A549 (cell line): ENCODE data around the gene SLC25A48. TPM values are rescaled to one million over a fixed set of nuclear protein-coding genes. Genes with fewer than 3 reads are reported as not detected.

Experiments
- ATAC-seq, 2 experiments: fragments of 200-7000 bp in 1 of 2; fragments of >200 bp in 1 of 2; cut with Nextera tagmentation in 1 of 2; cut with Tn5 transposase in 1 of 2; 3 replicates each; pipeline versions ENCODE4 v1.8.0 to v1.9.1; 2018 to 2020; ENCODE audit warnings: mild to moderate bottlenecking in 1 of 2, moderate library complexity in 1 of 2
- CTCF ChIA-PET: fragments of 300-600 bp; sonication (Branson Sonifier 250); formaldehyde crosslinking; extraction: SDS; loops from one replicate; lab custom pipeline; 2021; ENCODE audit warnings: antibody characterized with exemption, inconsistent platforms; lab: Yijun Ruan, JAX
- POLR2A ChIA-PET: fragments of 350-600 bp; formaldehyde crosslinking; extraction: SDS; loops from one replicate; lab custom pipeline; 2021; ENCODE audit warnings: antibody characterized with exemption, inconsistent platforms; lab: Yijun Ruan, JAX
- DNase-seq, 2 experiments: peaks; one replicate each; pipeline versions ENCODE4 v3.0.0 to v3.0.0-alpha.2; 2011 to 2016; ENCODE audit warnings: low read depth in 1 of 2, low spot score in 1 of 2
- FAIRE-seq: peaks from 2 replicates; lab custom pipeline; 2011; peaks lifted over from hg19 to GRCh38; lab: Jason Lieb, UNC
- H3K27ac ChIP-seq, 2 experiments: fragments of >200 bp; sonication (Bioruptor Twin); formaldehyde crosslinking; 3 replicates each; pipeline ENCODE4 v1.5.1; 2016 to 2017
- H3K4me1 ChIP-seq: fragments of >200 bp; sonication (Bioruptor Twin); formaldehyde crosslinking; 3 replicates; pipeline ENCODE4 v1.6.1; 2016
- H3K4me2 ChIP-seq: fragments of >200 bp; sonication (Bioruptor Twin); formaldehyde crosslinking; 3 replicates; pipeline ENCODE4 v1.6.1; 2016
- H3K4me3 ChIP-seq: fragments of >200 bp; sonication (Bioruptor Twin); formaldehyde crosslinking; 3 replicates; pipeline ENCODE4 v1.5.1; 2016
- H3K9me3 ChIP-seq: fragments of >200 bp; sonication (Bioruptor Twin); formaldehyde crosslinking; 3 replicates; pipeline ENCODE4 v1.6.1; 2016
- CHD2 ChIP-seq: fragments of 150-350 bp; IDR thresholded peaks from 2 replicates; pipeline ENCODE4 v1.6.1; 2014; ENCODE audit warnings: low read length; ENCODE audit not compliant: partially characterized antibody
- CTCF ChIP-seq: fragments of >200 bp; sonication (Bioruptor Twin); formaldehyde crosslinking; IDR thresholded peaks from 3 replicates; pipeline ENCODE4 v1.5.1; 2016
- E2F6 ChIP-seq: IDR thresholded peaks from 2 replicates; pipeline ENCODE4 v1.6.1; 2012; ENCODE audit warnings: low read depth, borderline replicate concordance
- EHF ChIP-seq: fragments of 250-450 bp; sonication (Bioruptor Pico); IDR thresholded peaks from 2 replicates; pipeline ENCODE4 v1.5.0; 2020; ENCODE audit warnings: mild to moderate bottlenecking
- ELK1 ChIP-seq: fragments of 150-350 bp; IDR thresholded peaks from 2 replicates; pipeline ENCODE4 v1.6.1; 2014; ENCODE audit warnings: low read depth, mild to moderate bottlenecking, low read length
- FOSB ChIP-seq: fragments of 250-450 bp; sonication (Bioruptor Pico); IDR thresholded peaks from 2 replicates; pipeline ENCODE4 v1.5.0; 2020; ENCODE audit warnings: mild to moderate bottlenecking, moderate library complexity
- FOSL2 ChIP-seq, 2 experiments: fragments of 450-650 bp in 1 of 2; fragments of >200 bp in 1 of 2; sonication (Bioruptor Twin) in 1 of 2; formaldehyde crosslinking; IDR thresholded peaks; 2 replicates each; pipeline versions ENCODE4 v1.5.0 to v1.6.1; 2016 to 2020; ENCODE audit warnings: mild to moderate bottlenecking in 1 of 2, moderate library complexity in 1 of 2
- MAX ChIP-seq: IDR thresholded peaks from 2 replicates; pipeline ENCODE4 v1.6.1; 2012
- NFE2L2 ChIP-seq: fragments of 150-350 bp; conservative IDR thresholded peaks from 2 replicates; pipeline ENCODE4 v1.6.1; 2014; ENCODE audit warnings: low read length
- PHF8 ChIP-seq: fragments of 200-600 bp; sonication (generic); IDR thresholded peaks from 2 replicates; pipeline ENCODE4 v1.6.1; 2016; ENCODE audit warnings: low read depth, mild to moderate bottlenecking, antibody characterized with exemption, moderate library complexity, borderline replicate concordance
- POLR2AphosphoS2 ChIP-seq: conservative IDR thresholded peaks from 2 replicates; pipeline ENCODE4 v1.6.1; 2012; ENCODE audit warnings: low read length, improper control_type of control experiment, inconsistent platforms
- RAD21 ChIP-seq, 2 experiments: fragments of >200 bp in 1 of 2; sonication (Bioruptor Twin) in 1 of 2; formaldehyde crosslinking in 1 of 2; IDR thresholded peaks in 1 of 2; conservative IDR thresholded peaks in 1 of 2; 2 replicates in 1 of 2; 3 replicates in 1 of 2; pipeline ENCODE4 v1.6.1; 2012 to 2018; ENCODE audit warnings: inconsistent platforms in 1 of 2
- RNF2 ChIP-seq: fragments of 200-600 bp; sonication (generic); IDR thresholded peaks from 2 replicates; pipeline ENCODE4 v1.6.1; 2016; ENCODE audit warnings: low read depth, mild to moderate bottlenecking, antibody characterized with exemption, moderate library complexity, borderline replicate concordance
- SMC3 ChIP-seq: fragments of >200 bp; sonication (Bioruptor Twin); formaldehyde crosslinking; IDR thresholded peaks from 3 replicates; pipeline ENCODE4 v1.6.1; 2018; ENCODE audit warnings: inconsistent platforms
- ZC3H11A ChIP-seq: fragments of 450-650 bp; IDR thresholded peaks from 2 replicates; pipeline ENCODE4 v1.6.1; 2014; ENCODE audit warnings: antibody characterized with exemption, mild to moderate bottlenecking
- WGBS: methylation state at CpG from one replicate; pipeline ENCODE4 v1.1.6; 2017; ENCODE audit errors: missing lambda C conversion rate; 5-methylcytosine and 5-hydroxymethylcytosine counted together
- polyA minus RNA-seq: library from RNA; depleted of rRNA, polyadenylated mRNA; stranded (reverse); fragments of >200 nt; gene quantifications from 2 replicates; pipeline ENCODE4 v1.2.3, GENCODE V29; 2011; rRNA and poly(A)+ RNA removed
- polyA plus RNA-seq, 4 experiments: library from polyadenylated mRNA; depleted of rRNA in 3 of 4; stranded (reverse); fragments of >200 nt; fragmentation: RNase III in 1 of 4; extraction: RNeasy Plus Mini Kit Qiagen cat#74134 plus additional on column Dnase treatment in 1 of 4; gene quantifications; 2 replicates in 3 of 4; 3 replicates in 1 of 4; pipeline ENCODE4 v1.2.3, GENCODE V29; 2011 to 2017

Gene SLC25A48
- polyA plus RNA-seq (2011; rRNA removed) (not detected in 2 replicates), polyA plus RNA-seq (2017; fragmentation: RNase III; extraction: RNeasy Plus Mini Kit Qiagen cat#74134 plus additional on column Dnase treatment) (0.18 to 0.30 TPM (median 0.29 TPM) in 3 replicates), polyA minus RNA-seq (not detected in 2 replicates)
- polyA plus RNA-seq (2012; cell fraction: cytosol; rRNA removed), result 0.07 and 0.12 TPM in 2 replicates
- 0.07 TPM in 1 of 2 replicates, not detected in the other for polyA plus RNA-seq (2012; cell fraction: nucleus; rRNA removed)

GRCh38 chr5:135834639-135835529 lies at the start of gene SLC25A48:
Gene SLC25A48, plus strand, starts transcription at chr5:135834663. Its CDS starts 185 bp downstream, at chr5:135834848.
- H3K4me2 ChIP-seq, result peak within 1 kb of the TSS; percentile 86
- FAIRE-seq (no peak), ATAC-seq (peak; percentile 54 to 90), DNase-seq (peak; percentile 75 to 87)
- CTCF ChIA-PET, result interaction anchor here (0.6 to 8.6 kb wide), 27 partner anchors 8 to 404 kb away, joined by 3 to 105 read pairs (median 4); no protein-coding TSS in a partner anchor
- POLR2A ChIA-PET, result interaction anchor here (0.6 kb wide), 1 partner anchor 205 kb away, joined by 8 read pairs; no protein-coding TSS in a partner anchor
- H3K9me3 ChIP-seq, result peaks cover 14% of the 10 kb centered on the region
- TF ChIP-seq E2F6 (peak; percentile 64; the same call in 1 of the 2 replicates), RNF2 (peak; percentile 54; the same call in 1 of the 2 replicates), MAX (peak; percentile 28; the same call in 1 of the 2 replicates), CTCF (peak; percentile 56), FOSL2 (IDR thresholded peaks at IDR 0.05) (no peak), FOSL2 (CRISPR knock-in tag; IDR thresholded peaks at IDR 0.05) (no peak), PHF8 (no peak), EHF (no peak), SMC3 (peak; percentile 17; the same call in 1 of the 3 replicates), RAD21 (conservative IDR thresholded peaks at IDR 0.05 in 1 of 2, IDR thresholded peaks at IDR 0.05 in 1 of 2) (peak; percentile 13 to 35; a peak in 1 of 5 replicates)
- peak within 1 kb of the TSS; percentile 47 for H3K4me3 ChIP-seq
- peak within 1 kb of the TSS in 1 of 2 experiments; percentile 46; a peak in 2 of 6 replicates for H3K27ac ChIP-seq
- WGBS, result 7% methylated on average over 41 of the region's 68 CpGs
- H3K4me1 ChIP-seq, result 0 out of 3 replicates have a peak, but pooled peaks cover 6% of the 10 kb centered on the region

- Histone ChIP-seq H3K27ac (no peak overlapping the region), H3K4me1 (no peaks in the 10 kb centered on the region), H3K4me3 (no peak overlapping the region), H3K4me2 (no peak overlapping the region), H3K9me3 (no peaks in the 10 kb centered on the region)
- FAIRE-seq, result no peak
- ChIA-PET POLR2A (no interaction called here), CTCF (no interaction called here)
- TF ChIP-seq ZC3H11A (no peak), POLR2AphosphoS2 (no peak), NFE2L2 (no peak), FOSB (CRISPR knock-in tag) (no peak), ELK1 (no peak), CHD2 (no peak)
- DNase-seq, result no peak
- WGBS, result 27% methylated on average over 10 of the region's 10 CpGs
- ATAC-seq, result 0 out of 6 replicates have a peak, but pooled peaks of 1 of the 2 experiments have one; percentile 36
Observed at GRCh38 chr5:135800656-135801055, 33.8 kb upstream of the SLC25A48 start.
